Stimulated activated CD4-positive, alpha-beta T cell treated with anti-CD3 and anti-CD28 coated beads, Interleukin-15, amount 100 ng/mL, for 1 hour (primary cell): ENCODE results near the gene SPOCK1.
"Not testable (repeated sequence)": the region's sequence is repeated elsewhere in the genome, so short reads cannot be mapped to it uniquely, and the experiment has no call there.

Experiments
- DNase-seq, 2 donors: peaks; one replicate each; pipeline ENCODE4 v3.0.0-alpha.2; 2020; ENCODE audit warnings: low read depth in 1 of 2, low spot score in 1 of 2

SPOCK1 gene

GRCh38 chr5:137498736-137499505 is at the start of gene SPOCK1:
Gene SPOCK1, minus strand, starts transcription at chr5:137499326.
- DNase-seq: peak in 1 of 2 donors; percentile 40

- no peak for DNase-seq
Observed at GRCh38 chr5:137545956-137546355, 46.8 kb upstream of the SPOCK1 start.

DNA sequence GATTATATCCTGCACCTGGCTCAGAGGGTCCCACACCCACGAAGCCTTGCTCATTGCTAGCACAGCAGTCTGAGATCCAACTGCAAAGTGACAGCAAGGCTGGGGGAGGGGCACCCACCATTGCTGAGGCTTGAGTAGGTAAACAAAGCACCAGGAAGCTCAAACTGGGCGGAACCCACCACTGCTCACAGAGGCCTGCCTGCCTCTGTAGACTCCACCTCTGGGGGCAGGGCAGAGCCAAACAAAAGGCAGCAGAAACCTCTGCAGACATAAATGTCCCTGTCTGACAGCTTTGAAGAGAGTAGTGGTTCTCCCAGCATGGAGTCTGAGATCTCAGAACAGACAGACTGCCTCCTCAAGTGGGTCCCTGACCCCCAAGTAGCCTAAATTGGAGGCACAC is 36.3 kb upstream of the SPOCK1 start:
- DNase-seq: not testable (repeated sequence)

- no peak for DNase-seq
Observed at GRCh38 chr5:137533963-137534362, 34.8 kb upstream of the SPOCK1 start.

DNA sequence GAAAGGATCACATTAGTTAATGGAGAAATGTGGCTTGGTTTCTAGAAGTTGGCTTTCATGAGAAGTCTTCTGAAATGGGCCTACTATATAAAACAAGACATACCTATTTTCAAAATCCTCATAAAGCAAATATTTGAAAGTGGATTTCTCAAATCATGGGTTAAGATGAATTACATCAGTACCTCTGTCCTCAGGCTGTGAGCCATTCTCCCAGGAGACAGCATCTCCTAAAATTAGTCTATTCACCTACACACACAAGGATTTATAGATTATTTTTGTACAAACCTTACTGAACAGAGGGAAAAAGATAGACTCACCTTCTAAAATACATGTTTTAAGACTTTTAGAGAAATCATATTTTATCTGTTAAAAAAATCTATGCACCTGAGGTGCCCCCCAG is 32.1 kb upstream of the SPOCK1 start:
- no peak for DNase-seq

DNA sequence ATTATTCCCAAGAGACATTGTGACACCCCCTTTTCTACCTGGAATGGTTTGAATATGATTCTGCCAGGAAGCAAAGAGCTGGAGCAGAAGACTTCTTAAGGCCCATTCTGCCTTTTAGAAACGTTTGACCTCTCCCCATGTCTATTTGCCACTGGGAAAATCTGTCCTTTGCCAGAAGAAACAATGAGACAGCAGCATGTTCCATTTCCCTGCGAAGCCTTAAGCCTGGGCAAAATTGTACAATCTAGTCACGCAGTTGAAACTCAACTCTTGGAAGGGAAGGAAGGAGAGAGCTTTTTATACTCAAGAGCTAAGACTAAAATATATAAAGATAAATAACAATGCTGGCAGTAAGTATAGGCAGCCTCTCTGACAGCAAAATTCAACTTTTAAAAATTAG is 22.1 kb upstream of the SPOCK1 start:
- no peak for DNase-seq

DNA sequence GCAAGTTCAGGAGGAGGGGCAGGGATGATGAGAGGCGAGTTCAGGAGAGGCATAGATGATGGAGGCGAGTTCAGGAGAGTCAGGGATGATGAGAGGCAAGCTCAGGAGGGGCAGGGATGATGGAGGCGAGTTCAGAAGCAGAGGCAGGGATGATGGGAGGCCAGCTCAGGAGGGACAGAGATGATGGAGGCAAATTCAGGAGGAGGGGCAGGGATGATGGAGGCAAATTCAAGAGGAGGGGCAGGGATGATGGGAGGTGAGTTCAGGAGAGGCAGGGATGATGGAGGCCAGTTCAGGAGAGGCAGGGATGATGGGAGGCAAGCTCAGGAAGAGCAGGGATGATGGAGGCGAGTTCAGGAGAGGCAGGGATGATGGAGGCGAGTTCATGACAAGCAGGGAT is 17.8 kb upstream of the SPOCK1 start:
- no peak for DNase-seq

DNA sequence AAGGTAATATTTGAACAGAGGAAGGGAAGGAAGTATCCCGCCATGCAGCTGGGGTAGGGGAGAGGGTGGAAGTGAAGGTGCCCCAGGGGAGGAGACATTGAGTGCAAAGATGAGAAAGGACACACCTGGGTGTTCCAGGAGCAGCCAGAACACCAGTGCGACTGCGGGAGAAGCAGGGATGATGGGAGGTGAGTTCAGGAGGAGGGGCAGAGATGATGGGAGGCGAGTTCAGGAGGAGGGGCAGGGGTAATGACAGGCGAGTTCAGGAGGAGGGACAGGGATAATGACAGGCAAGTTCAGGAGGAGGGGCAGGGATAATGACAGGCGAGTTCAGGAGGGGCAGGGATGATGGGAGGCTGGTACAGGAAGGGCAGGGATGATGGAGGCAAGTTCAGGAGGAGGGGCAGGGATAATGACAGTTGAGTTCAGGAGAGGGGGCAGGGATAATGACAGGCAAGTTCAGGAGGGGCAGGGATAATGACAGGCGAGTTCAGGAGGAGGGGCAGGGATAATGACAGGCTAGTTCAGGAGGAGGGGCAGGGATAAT is 17.2 kb upstream of the SPOCK1 start:
- no peak for DNase-seq

- no peak for DNase-seq
Observed at GRCh38 chr5:137515238-137515637, 16.1 kb upstream of the SPOCK1 start.

DNA sequence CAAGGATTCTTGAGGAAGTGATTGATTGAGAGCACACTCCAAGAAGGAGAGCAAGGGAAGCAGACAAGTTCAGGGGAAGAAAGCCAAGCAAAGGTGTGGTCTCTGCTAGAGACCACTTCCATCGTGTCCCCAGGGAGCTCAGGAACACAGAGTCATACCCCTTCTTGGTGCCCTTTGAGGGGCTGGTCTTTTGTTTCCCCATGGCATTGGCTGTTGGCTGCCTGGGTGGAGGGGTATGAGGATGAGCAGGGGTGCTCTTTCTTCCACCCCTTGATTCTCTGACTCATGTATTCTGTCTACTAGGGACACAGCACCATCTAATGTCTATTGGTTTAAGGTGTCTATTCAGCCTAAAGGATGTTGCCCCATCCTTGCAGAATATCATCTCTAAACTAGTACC is 11.5 kb upstream of the SPOCK1 start:
- no peak for DNase-seq

GRCh38 chr5:137507150-137507549 is 8.0 kb upstream of the SPOCK1 start:
- no peak for DNase-seq

GRCh38 chr5:137506296-137506695 is 7.2 kb upstream of the SPOCK1 start:
- DNase-seq: no peak

- no peak for DNase-seq
Observed at GRCh38 chr5:137504916-137505315, 5.8 kb upstream of the SPOCK1 start.

GRCh38 chr5:137503456-137503855 is 4.3 kb upstream of the SPOCK1 start:
- DNase-seq: no peak

- no peak for DNase-seq
Observed at GRCh38 chr5:137502632-137503031, 3.5 kb upstream of the SPOCK1 start.

DNA sequence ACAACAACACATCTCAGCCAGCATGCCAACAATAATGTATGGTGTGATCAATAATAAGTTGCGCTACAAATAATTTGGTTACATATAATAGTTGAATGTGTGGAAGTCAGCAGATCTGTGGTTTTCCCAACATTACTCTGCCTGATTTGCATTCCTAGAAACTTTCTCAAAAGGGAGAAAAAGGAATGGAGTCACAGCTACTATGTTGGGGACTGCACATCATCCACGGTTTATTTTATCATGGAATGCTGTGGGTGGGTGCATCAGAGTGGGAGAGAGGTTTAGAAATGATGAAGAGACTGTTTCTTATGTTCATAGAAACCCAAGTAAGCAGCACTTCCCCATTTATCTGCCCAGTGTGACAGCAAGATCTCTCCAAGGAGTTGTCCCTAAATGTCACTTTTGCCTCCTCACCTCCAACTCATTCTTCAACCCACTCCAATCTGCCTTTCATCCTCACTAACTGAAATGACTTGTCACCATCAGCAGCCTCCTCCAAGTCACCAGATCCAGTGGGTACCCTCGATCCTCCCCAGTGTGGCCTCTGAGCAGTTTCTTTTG is 2.8 kb upstream of the SPOCK1 start:
- DNase-seq: no peak

- DNase-seq: no peak
Observed at GRCh38 chr5:137501226-137501625, 2.1 kb upstream of the SPOCK1 start.

DNA sequence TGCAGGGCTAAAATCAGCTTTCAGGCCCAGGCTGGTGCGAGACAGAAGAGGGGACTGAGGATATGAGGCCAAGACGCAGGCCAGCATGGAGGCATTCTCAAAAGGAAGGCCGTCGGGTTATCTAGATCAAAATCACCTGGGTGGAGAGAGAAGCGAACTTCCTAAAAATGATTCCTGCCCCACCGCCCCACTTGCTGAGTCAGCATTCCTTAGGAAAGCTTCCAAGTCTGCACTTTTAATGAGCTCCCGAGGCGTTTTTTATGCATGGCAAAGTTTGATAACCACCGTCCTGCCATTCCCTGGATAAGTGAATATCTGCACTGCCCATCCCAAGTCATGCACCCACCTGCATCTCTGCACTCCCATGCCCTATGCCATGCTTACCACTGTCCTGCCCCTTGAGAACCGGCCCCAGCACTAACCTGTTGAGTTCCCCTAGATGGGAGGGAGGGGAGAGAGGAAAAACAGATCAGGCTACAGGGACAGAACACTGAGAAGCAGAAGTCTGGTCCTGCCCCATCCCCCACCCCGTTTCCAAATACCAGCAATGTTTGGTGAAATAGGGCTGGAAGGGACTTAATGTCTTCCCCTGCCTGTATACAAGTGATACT is 1.6 kb upstream of the SPOCK1 start:
- DNase-seq: no peak

GRCh38 chr5:137499506-137499847 is 351 bp upstream of the SPOCK1 start:
- DNase-seq: not testable (repeated sequence)

DNA sequence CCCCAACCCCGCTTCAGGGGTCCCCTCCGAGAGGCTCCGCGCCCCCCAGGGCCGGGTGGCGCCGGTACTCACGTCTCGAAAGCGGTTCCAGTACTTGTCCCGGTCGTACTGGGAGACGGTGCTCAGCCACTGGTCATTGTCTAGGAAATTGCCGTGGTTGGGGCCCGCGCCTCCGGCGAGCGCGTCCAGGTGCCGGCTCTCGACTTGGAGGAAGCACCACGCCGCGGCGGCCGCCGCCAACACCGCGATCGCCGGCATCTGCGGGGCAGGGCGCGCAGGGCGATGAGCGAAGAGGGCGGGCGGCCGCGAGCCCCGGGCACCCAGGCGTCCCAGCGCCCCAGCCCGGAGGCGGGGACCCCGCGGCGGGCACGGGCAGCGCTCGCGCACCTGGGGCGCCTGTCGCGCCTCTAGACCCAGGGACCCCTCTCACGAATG is 808 bp downstream of the SPOCK1 start:
- DNase-seq: no peak

DNA sequence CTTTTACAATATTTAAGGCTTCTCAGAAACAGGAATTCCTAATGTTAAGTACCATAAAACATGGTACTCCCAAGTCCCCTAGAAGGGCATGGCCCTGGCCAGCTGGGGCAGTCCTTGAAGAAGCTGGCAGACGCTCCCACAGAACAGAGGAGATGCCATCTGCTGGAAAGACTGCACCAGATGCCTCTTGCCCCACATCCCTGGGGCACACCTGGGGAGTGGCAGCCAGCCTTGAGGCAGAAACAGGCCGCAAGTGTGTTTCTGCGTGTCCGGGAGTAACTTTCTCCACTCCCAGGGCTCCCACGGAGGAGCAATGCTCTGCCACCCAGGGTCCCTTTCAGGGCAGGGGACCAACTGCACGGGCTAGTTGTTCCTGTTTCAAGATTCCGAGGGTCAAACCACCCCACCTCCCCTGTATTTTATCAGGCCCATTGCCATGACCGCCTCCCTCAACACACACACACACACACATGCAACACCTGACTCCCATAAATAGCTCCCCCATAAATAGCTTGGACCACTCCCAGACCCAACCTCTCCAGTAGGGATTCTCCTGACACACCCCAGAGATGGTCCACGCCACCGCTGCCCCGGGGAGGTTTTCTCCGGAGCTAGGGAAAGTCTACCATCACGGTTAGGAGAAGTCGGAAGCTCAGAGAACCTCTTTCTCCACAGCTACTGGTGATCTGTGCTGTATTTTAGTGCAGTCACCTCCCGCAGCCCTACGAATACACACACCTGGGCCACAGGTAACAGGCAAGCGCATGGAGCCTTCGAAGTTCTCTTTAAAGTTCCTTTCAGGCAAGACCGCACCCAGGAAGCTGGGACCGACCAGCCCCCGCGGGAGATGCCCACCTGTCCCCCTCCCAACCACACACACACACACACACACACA is 1.5 kb downstream of the SPOCK1 start:
- no peak for DNase-seq
